K562 (cell line): Measurements from ENCODE around the gene LRRC19. TPM values are rescaled to one million over a fixed set of nuclear protein-coding genes. Genes with fewer than 3 reads are reported as not detected.

Experiments used
- ATAC-seq: fragments of 200-7000 bp; cut with Tn5 transposase; 3 replicates; pipeline ENCODE4 v1.9.1; 2020; ENCODE audit warnings: moderate library complexity
- BruUV-seq: library from RNA; stranded (reverse); fragments of 400-500 nt; replicated peaks from 2 replicates; lab custom pipeline; 2021; lab: Mats Ljungman, UMichigan
- CTCF ChIA-PET: fragments of 300-600 bp; formaldehyde crosslinking; extraction: SDS; loops from one replicate; lab custom pipeline; 2021; ENCODE audit warnings: low intra/inter-chr PET ratio; lab: Yijun Ruan, JAX
- POLR2A ChIA-PET: fragments of 300-600, 350-650 bp; sonication (Branson Sonifier 250); formaldehyde crosslinking; extraction: SDS; loops from one replicate; lab custom pipeline; 2021; ENCODE audit warnings: antibody characterized with exemption, inconsistent platforms; lab: Yijun Ruan, JAX
- DNase-seq, 4 experiments: peaks; one replicate each; pipeline versions ENCODE4 v3.0.0 to v3.0.0-alpha.2; 2011 to 2018; ENCODE audit warnings: low spot score in 3 of 4, mixed read lengths in 3 of 4; ENCODE audit errors: extremely low read depth in 1 of 4
- FAIRE-seq: peaks from 2 replicates; lab custom pipeline; 2011; peaks lifted over from hg19 to GRCh38; lab: Jason Lieb, UNC
- H2AFZ ChIP-seq: 2 replicates; pipeline ENCODE4 v1.6.0; 2011; ENCODE audit warnings: low read depth, low read length, control low read depth, inconsistent platforms
- H3K27ac ChIP-seq: fragments of 200-600 bp; 3 replicates; pipeline ENCODE4 v1.8.0; 2011; ENCODE audit warnings: low read depth, mild to moderate bottlenecking, control low read depth, inconsistent platforms, low read length, moderate library complexity, mixed read lengths; ENCODE audit errors: extremely low read depth
- H3K27me3 ChIP-seq, 2 experiments: fragments of 300-600 bp in 1 of 2; 2 replicates in 1 of 2; 3 replicates in 1 of 2; pipeline versions ENCODE4 v1.6.0 to v1.8.0; 2011; ENCODE audit warnings: inconsistent platforms in 2 of 2, low read length in 2 of 2, mild to moderate bottlenecking in 1 of 2, mixed read lengths in 1 of 2, moderate library complexity in 1 of 2; ENCODE audit not compliant: control insufficient read depth in 2 of 2, insufficient read depth in 2 of 2
- H3K36me3 ChIP-seq: fragments of 300-600 bp; 3 replicates; pipeline ENCODE4 v1.8.0; 2011; ENCODE audit warnings: mild to moderate bottlenecking, low read length, inconsistent platforms; ENCODE audit not compliant: control insufficient read depth, insufficient read depth
- H3K4me1 ChIP-seq, 2 experiments: fragments of 200-600 bp in 1 of 2; replicated peaks in 1 of 2; 2 replicates in 1 of 2; 3 replicates in 1 of 2; pipeline versions ENCODE4 v1.5.1 to v1.8.0; 2011; ENCODE audit warnings: inconsistent platforms in 2 of 2, low read length in 2 of 2, mild to moderate bottlenecking in 1 of 2, mixed read lengths in 1 of 2, moderate library complexity in 1 of 2; ENCODE audit not compliant: control insufficient read depth in 2 of 2, insufficient read depth in 2 of 2
- H3K4me2 ChIP-seq: 2 replicates; pipeline ENCODE4 v1.6.1; 2011; ENCODE audit warnings: low read length, control low read depth, inconsistent platforms, mixed read lengths; ENCODE audit not compliant: insufficient read depth
- H3K4me3 ChIP-seq: fragments of 200-600 bp; sonication (generic), shearing (Covaris generic); 2 replicates; pipeline ENCODE4 v1.5.1; 2016; ENCODE audit warnings: control low read depth, inconsistent platforms
- H3K79me2 ChIP-seq: fragments of 200-600 bp; 3 replicates; pipeline ENCODE4 v1.8.0; 2011; ENCODE audit warnings: low read length, inconsistent platforms; ENCODE audit not compliant: control insufficient read depth, insufficient read depth
- H3K9ac ChIP-seq, 2 experiments: 2 replicates each; pipeline versions ENCODE4 v1.6.0 to v1.6.1; 2011; ENCODE audit warnings: low read depth in 2 of 2, low read length in 2 of 2, control low read depth in 1 of 2, inconsistent platforms in 1 of 2, mild to moderate bottlenecking in 1 of 2, mixed read lengths in 1 of 2; ENCODE audit not compliant: insufficient read depth in 1 of 2
- H3K9me1 ChIP-seq: one replicate; pipeline ENCODE4 v1.6.0; 2011; ENCODE audit warnings: inconsistent platforms, mild to moderate bottlenecking, low read length, moderate library complexity; ENCODE audit not compliant: control insufficient read depth, insufficient read depth
- H3K9me3 ChIP-seq: replicated peaks from 2 replicates; pipeline ENCODE4 v1.5.1; 2011; ENCODE audit warnings: low read depth, low read length, inconsistent platforms; ENCODE audit not compliant: control insufficient read depth, insufficient read depth
- H4K20me1 ChIP-seq: replicated peaks from 2 replicates; pipeline ENCODE4 v1.6.1; 2011; ENCODE audit warnings: low read length, inconsistent platforms, mixed read lengths; ENCODE audit not compliant: control insufficient read depth, insufficient read depth
- MTA3 ChIP-seq: fragments of 450-650 bp; formaldehyde crosslinking; IDR thresholded peaks from 2 replicates; pipeline ENCODE4 v1.6.1; 2017; ENCODE audit warnings: mild to moderate bottlenecking, borderline replicate concordance
- PML ChIP-seq: IDR thresholded peaks from 2 replicates; pipeline ENCODE4 v1.6.1; 2012; ENCODE audit warnings: low read length, inconsistent platforms
- PRDM10 ChIP-seq: fragments of 450-650 bp; IDR thresholded peaks from 2 replicates; pipeline ENCODE4 v1.6.1; 2018; ENCODE audit not compliant: partially characterized antibody
- STAG1 ChIP-seq: sonication (generic); formaldehyde crosslinking; IDR thresholded peaks from 2 replicates; pipeline ENCODE4 v1.5.0; 2020; ENCODE audit warnings: missing genetic modification reagents, borderline replicate concordance
- STAT5A ChIP-seq: IDR thresholded peaks from 2 replicates; pipeline ENCODE4 v1.6.1; 2012; ENCODE audit warnings: low read length, inconsistent platforms, borderline replicate concordance
- STAT5B ChIP-seq: fragments of 250-450 bp; sonication (Bioruptor Pico); IDR thresholded peaks from 2 replicates; pipeline ENCODE4 v1.8.0; 2021; ENCODE audit warnings: mild to moderate bottlenecking, inconsistent platforms
- STAT6 ChIP-seq: sonication (generic); formaldehyde crosslinking; IDR thresholded peaks from 2 replicates; pipeline ENCODE4 v1.8.1; 2023; ENCODE audit warnings: mild to moderate bottlenecking, missing genetic modification reagents
- TAF1 ChIP-seq: IDR thresholded peaks from 2 replicates; pipeline ENCODE4 v1.6.1; 2011; ENCODE audit warnings: mild to moderate bottlenecking, low read length, moderate library complexity; ENCODE audit not compliant: insufficient read depth, control insufficient read depth, severe bottlenecking; ENCODE audit errors: extremely low read depth
- TFE3 ChIP-seq: fragments of 450-650 bp; formaldehyde crosslinking; IDR thresholded peaks from 2 replicates; pipeline ENCODE4 v1.4.0; 2020; ENCODE audit warnings: mild to moderate bottlenecking, mixed read lengths
- ZNF133 ChIP-seq: fragments of 250-450 bp; sonication (Bioruptor Pico); IDR thresholded peaks from 2 replicates; pipeline ENCODE4 v1.4.0; 2020; ENCODE audit warnings: mild to moderate bottlenecking
- ZNF280A ChIP-seq: fragments of 450-650 bp; IDR thresholded peaks from 2 replicates; pipeline ENCODE4 v1.6.1; 2018; ENCODE audit warnings: mild to moderate bottlenecking, low read depth; ENCODE audit not compliant: partially characterized antibody
- WGBS: fragments of 100-300 bp; shearing (Covaris generic); methylation state at CpG from one replicate; pipeline ENCODE4 v1.1.6; 2016; ENCODE audit warnings: low coverage, mixed read lengths; ENCODE audit not compliant: insufficient coverage; ENCODE audit errors: missing lambda C conversion rate; 5-methylcytosine and 5-hydroxymethylcytosine counted together
- in situ Hi-C: fragments of 300-500 bp; cut with MboI; formaldehyde crosslinking; loops from 4 replicates; pipeline ENCODE4 v1.15.0; 2018; ENCODE audit warnings: inconsistent platforms, mixed read lengths
- intact Hi-C: fragments of 100-400 bp; cut with micrococcal nuclease; formaldehyde crosslinking; loops from 2 replicates; pipeline ENCODE4 v1.14.2; 2022
- polyA plus RNA-seq, 8 experiments: library from polyadenylated mRNA; depleted of rRNA in 4 of 8; stranded (reverse) in 5 of 8; unstranded in 3 of 8; fragments of >200 nt; fragmentation: Nextera tagmentation in 2 of 8; fragmentation: Illumina TruSeq in 1 of 8; extraction: Ambion mirVana in 2 of 8; extraction: Trizol in 1 of 8; gene quantifications; 2 replicates each; pipeline versions ENCODE4 v1.2.1 to v1.2.3, GENCODE V29; 2011 to 2014; ENCODE audit warnings: inconsistent platforms in 1 of 8, missing spikeins in 1 of 8
- total RNA-seq, 7 experiments: library from RNA; depleted of rRNA in 6 of 7; stranded (reverse); fragments of >200 nt in 6 of 7; fragmentation: Illumina TruSeq in 2 of 7; extraction: Trizol in 2 of 7; gene quantifications; 2 replicates each; pipeline versions ENCODE4 v1.2.1 to v1.2.3, GENCODE V29; 2011 to 2021; ENCODE audit warnings: low replicate concordance in 1 of 7
- TF ChIP-seq, protein P1 (sequence below): sonication (generic); formaldehyde crosslinking; IDR thresholded peaks from 2 replicates; pipeline ENCODE4 v1.8.0; 2022; ENCODE audit warnings: missing genetic modification reagents, mild to moderate bottlenecking, moderate library complexity, borderline replicate concordance

The LRRC19 gene
- total and polyA plus RNA-seq, 9 of the 15 experiments (the other 6 are each of a cell fraction or from before 2014, with no cell fraction given), result not detected

DNA sequence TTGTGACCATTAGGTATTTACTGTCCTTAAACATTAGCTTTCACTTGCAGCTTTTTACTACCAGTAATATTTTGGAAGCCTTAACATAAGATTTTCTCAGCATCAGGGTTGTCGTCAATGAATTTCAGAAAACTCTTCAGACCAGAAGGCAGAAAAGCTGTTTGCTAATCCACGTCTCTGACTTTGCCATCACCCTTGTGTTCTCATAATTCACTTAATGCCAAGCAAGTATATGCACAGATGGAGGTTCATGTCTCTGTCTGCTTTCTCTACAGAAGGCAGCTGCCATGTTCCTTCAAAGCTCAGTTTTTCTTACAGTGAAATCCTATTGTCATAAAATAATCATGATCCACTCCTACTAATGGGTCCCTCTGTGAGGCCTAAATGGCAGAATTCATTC is 37.7 kb upstream of the LRRC19 start:
- DNase-seq, result no peak
- H2AFZ ChIP-seq, result no peak overlapping the region
- POLR2A ChIA-PET, result interaction anchor here (0.6 kb wide), 1 partner anchor 520 kb away, joined by 3 read pairs; no protein-coding TSS in a partner anchor
- H3K79me2 ChIP-seq, result no peaks in the 10 kb centered on the region
- 43% methylated on average over 1 of the region's 2 CpGs for WGBS
- CTCF ChIA-PET, result no interaction called here
- no peaks in the 10 kb centered on the region for H3K9me1 ChIP-seq
- no peak overlapping the region for H3K4me2 ChIP-seq
- no peaks in the 10 kb centered on the region for H3K27me3 ChIP-seq
- H3K9me3 ChIP-seq, result no peaks in the 10 kb centered on the region
- no peaks in the 10 kb centered on the region for H3K36me3 ChIP-seq
- intact Hi-C loops (no loop called here), in situ Hi-C loops (no loop called here)
- ATAC-seq, result no peak
- no peak overlapping the region for H3K27ac ChIP-seq
- no peak overlapping the region for H3K4me3 ChIP-seq
- no peak for FAIRE-seq
- no TSS peak for BruUV-seq
- H3K4me1 ChIP-seq, result no peaks in the 10 kb centered on the region
- H3K9ac ChIP-seq, result no peak overlapping the region
- no peaks in the 10 kb centered on the region for H4K20me1 ChIP-seq
- no peak for TF ChIP-seq TAF1
- TF ChIP-seq, protein P1, sequence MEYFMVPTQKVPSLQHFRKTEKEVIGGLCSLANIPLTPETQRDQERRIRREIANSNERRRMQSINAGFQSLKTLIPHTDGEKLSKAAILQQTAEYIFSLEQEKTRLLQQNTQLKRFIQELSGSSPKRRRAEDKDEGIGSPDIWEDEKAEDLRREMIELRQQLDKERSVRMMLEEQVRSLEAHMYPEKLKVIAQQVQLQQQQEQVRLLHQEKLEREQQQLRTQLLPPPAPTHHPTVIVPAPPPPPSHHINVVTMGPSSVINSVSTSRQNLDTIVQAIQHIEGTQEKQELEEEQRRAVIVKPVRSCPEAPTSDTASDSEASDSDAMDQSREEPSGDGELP (CRISPR knock-in tag), result no peak
- no peak for TF ChIP-seq PRDM10
- no peak for TF ChIP-seq STAT5A
- TF ChIP-seq MTA3, result no peak
- no peak for TF ChIP-seq ZNF133 (CRISPR knock-in tag)
- no peak for TF ChIP-seq PML
- no peak for TF ChIP-seq STAT5B (CRISPR knock-in tag)
- TF ChIP-seq STAT6, result no peak
- no peak for TF ChIP-seq ZNF280A
- TF ChIP-seq TFE3 (CRISPR knock-in tag), result no peak
- no peak for TF ChIP-seq STAG1 (CRISPR knock-in tag)
